HepG2 (cell line): ENCODE measurements around the gene KIAA1755. TPM values are rescaled to one million over a fixed set of nuclear protein-coding genes. Genes with fewer than 3 reads are reported as not detected.

Source experiments
- GMEB1 ChIP-seq: sonication (generic); formaldehyde crosslinking; IDR thresholded peaks from 2 replicates; pipeline ENCODE4 v1.5.1; 2020; ENCODE audit warnings: missing genetic modification reagents, mild to moderate bottlenecking, borderline replicate concordance
- HMG20A ChIP-seq: IDR thresholded peaks from 2 replicates; pipeline ENCODE4 v1.6.1; 2016; ENCODE audit warnings: borderline replicate concordance
- NFATC3 ChIP-seq: sonication (generic); formaldehyde crosslinking; IDR thresholded peaks from 2 replicates; pipeline ENCODE4 v1.5.1; 2020; ENCODE audit warnings: mild to moderate bottlenecking, missing genetic modification reagents
- TCF7 ChIP-seq: sonication (generic); IDR thresholded peaks from 2 replicates; pipeline ENCODE4 v1.6.1; 2016; ENCODE audit warnings: antibody characterized with exemption, low read depth
- ZKSCAN8 ChIP-seq: IDR thresholded peaks from 2 replicates; pipeline ENCODE4 v1.6.1; 2016; ENCODE audit warnings: borderline replicate concordance, missing genetic modification reagents, missing compliant biosample characterization
- ZNF580 ChIP-seq: IDR thresholded peaks from 2 replicates; pipeline ENCODE4 v1.6.1; 2016; ENCODE audit warnings: low read depth, borderline replicate concordance
- polyA plus RNA-seq, 8 experiments: library from polyadenylated mRNA; depleted of rRNA in 3 of 8; stranded (reverse) in 7 of 8; unstranded in 1 of 8; fragments of >200 nt; fragmentation: Illumina TruSeq in 4 of 8; extraction: Trizol in 4 of 8; gene quantifications; 2 replicates each; pipeline versions ENCODE4 v1.2.1 to v1.2.3, GENCODE V29; 2011 to 2016; ENCODE audit warnings: low read depth in 4 of 8, missing spikeins in 1 of 8, mixed read lengths in 1 of 8; ENCODE audit not compliant: insufficient read depth in 1 of 8
- total RNA-seq, 5 experiments: library from RNA; depleted of rRNA; stranded (reverse); fragments of >200 nt; fragmentation: Illumina TruSeq; extraction: Trizol; gene quantifications; 2 replicates each; pipeline ENCODE4 v1.2.3, GENCODE V29; 2016; ENCODE audit warnings: low read depth in 1 of 5
- TF ChIP-seq, protein P1 (sequence below): sonication (generic); formaldehyde crosslinking; IDR thresholded peaks from 2 replicates; pipeline ENCODE4 v1.5.0; 2020; ENCODE audit warnings: mild to moderate bottlenecking, missing genetic modification reagents, moderate library complexity
- TF ChIP-seq, protein P2 (sequence below): sonication (generic); formaldehyde crosslinking; IDR thresholded peaks from 2 replicates; pipeline ENCODE4 v1.4.0; 2020; ENCODE audit warnings: missing genetic modification reagents

KIAA1755 gene
- total and polyA plus RNA-seq, 2 of the 13 experiments (the other 11 are each of a cell fraction or from before 2014, with no cell fraction given): 0.04 TPM; not detected in 1

GRCh38 chr20:38170826-38171674 is 89.5 kb downstream of the KIAA1755 start (continued):
- TF ChIP-seq, protein P1, sequence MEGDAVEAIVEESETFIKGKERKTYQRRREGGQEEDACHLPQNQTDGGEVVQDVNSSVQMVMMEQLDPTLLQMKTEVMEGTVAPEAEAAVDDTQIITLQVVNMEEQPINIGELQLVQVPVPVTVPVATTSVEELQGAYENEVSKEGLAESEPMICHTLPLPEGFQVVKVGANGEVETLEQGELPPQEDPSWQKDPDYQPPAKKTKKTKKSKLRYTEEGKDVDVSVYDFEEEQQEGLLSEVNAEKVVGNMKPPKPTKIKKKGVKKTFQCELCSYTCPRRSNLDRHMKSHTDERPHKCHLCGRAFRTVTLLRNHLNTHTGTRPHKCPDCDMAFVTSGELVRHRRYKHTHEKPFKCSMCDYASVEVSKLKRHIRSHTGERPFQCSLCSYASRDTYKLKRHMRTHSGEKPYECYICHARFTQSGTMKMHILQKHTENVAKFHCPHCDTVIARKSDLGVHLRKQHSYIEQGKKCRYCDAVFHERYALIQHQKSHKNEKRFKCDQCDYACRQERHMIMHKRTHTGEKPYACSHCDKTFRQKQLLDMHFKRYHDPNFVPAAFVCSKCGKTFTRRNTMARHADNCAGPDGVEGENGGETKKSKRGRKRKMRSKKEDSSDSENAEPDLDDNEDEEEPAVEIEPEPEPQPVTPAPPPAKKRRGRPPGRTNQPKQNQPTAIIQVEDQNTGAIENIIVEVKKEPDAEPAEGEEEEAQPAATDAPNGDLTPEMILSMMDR (CRISPR knock-in tag): peak; percentile 50
- TF ChIP-seq ZKSCAN8 (CRISPR knock-in tag) (peak; percentile 89), GMEB1 (CRISPR knock-in tag) (no peak), NFATC3 (CRISPR knock-in tag) (no peak), TCF7 (no peak), HMG20A (CRISPR knock-in tag) (0 out of 2 replicates have a peak, but pooled peaks have one; percentile 4), ZNF580 (peak; percentile 40; the same call in 1 of the 2 replicates)
- TF ChIP-seq, protein P2, sequence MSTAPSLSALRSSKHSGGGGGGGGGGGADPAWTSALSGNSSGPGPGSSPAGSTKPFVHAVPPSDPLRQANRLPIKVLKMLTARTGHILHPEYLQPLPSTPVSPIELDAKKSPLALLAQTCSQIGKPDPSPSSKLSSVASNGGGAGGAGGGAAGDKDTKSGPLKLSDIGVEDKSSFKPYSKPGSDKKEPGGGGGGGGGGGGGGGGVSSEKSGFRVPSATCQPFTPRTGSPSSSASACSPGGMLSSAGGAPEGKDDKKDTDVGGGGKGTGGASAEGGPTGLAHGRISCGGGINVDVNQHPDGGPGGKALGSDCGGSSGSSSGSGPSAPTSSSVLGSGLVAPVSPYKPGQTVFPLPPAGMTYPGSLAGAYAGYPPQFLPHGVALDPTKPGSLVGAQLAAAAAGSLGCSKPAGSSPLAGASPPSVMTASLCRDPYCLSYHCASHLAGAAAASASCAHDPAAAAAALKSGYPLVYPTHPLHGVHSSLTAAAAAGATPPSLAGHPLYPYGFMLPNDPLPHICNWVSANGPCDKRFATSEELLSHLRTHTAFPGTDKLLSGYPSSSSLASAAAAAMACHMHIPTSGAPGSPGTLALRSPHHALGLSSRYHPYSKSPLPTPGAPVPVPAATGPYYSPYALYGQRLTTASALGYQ: 0 out of 2 replicates have a peak, but pooled peaks have one; percentile 21
